Endothelial cell of hepatic sinusoid (primary cell): ENCODE results near the gene CRIM1.
"Not testable (repeated sequence)": the region's sequence is repeated elsewhere in the genome, so short reads cannot be mapped to it uniquely, and the experiment has no call there.

Experiments
- in situ Hi-C: cut with HindIII; loops from 2 replicates; pipeline ENCODE4 v1.10.0; 2017; ENCODE audit warnings: low sequenced_read_pairs

Gene CRIM1

GRCh38 chr2:36355151-36355889 lies at the start of gene CRIM1:
CRIM1 (plus strand) TSS chr2:36355778; CDS start chr2:36356293, 515 bp downstream.
- in situ Hi-C loops = no loop called here

GRCh38 chr2:36307441-36307840 lies 48.1 kb upstream of the CRIM1 start:
- in situ Hi-C loops = no loop called here

DNA sequence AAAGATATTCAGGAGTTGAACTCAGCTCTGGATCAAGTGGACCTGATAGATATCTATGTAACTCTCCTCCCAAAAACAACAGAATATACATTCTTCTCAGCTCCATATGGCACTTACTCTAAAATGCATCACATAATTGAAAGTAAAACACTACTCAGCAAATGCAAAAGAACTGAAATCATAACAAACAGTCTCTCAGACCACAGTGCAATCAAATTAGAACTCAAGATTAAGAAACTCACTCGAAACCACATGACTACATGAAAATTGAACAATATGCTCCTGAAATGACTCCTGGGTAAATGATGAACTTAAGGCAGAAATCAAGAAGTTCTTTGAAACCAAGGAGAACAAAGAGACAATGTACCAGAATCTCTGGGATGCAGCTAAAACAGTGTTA lies 45.1 kb upstream of the CRIM1 start:
- in situ Hi-C loops = not testable (repeated sequence)

DNA sequence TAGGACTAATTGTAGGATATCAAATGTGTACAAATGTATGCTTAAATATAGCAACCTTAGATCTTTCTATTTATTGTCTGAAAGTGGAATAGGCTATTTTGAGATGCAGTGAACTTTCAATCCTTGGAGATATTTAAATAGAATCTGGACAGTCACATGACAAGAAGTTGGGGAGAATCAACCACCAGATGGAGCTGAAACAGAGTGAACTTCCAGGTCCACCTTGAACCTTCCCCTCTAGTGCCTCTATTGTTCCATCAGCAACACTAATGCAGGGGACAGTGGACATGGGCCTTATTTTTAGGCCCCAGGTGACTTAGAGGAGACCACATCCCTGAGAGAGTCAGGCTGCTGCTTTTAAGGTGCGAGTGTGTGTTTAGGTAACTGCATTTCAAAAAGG lies 37.0 kb upstream of the CRIM1 start:
- in situ Hi-C loops = no loop called here

DNA sequence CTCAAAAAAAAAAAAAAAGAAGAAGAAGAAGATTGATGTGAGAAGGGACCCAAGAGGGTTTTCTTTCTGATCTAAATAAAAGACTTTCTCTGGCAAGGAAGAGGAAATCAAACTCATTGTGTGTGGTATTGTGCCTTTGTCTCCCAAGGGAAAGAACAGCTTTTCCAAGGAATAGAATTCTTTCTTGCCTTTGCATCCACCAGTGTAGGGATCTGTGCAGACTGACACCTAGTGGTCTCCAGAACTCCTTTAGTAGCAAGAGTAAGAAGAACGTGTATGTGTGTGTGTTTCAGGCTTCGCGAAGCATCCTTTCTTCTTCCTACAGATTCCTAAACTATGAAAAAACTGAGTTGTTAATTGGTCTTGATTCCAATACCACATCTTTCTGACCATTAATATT lies 33.5 kb upstream of the CRIM1 start:
- in situ Hi-C loops = no loop called here

GRCh38 chr2:36326286-36326685 lies 29.3 kb upstream of the CRIM1 start:
- in situ Hi-C loops = loop anchor here (25.0 kb wide), 1 partner anchor 336 kb away; no protein-coding TSS in a partner anchor

- in situ Hi-C loops = loop anchor here (25.0 kb wide), 1 partner anchor 333 kb away; no protein-coding TSS in a partner anchor
These were observed 26.3 kb upstream of the CRIM1 start for GRCh38 chr2:36329251-36329650.

DNA sequence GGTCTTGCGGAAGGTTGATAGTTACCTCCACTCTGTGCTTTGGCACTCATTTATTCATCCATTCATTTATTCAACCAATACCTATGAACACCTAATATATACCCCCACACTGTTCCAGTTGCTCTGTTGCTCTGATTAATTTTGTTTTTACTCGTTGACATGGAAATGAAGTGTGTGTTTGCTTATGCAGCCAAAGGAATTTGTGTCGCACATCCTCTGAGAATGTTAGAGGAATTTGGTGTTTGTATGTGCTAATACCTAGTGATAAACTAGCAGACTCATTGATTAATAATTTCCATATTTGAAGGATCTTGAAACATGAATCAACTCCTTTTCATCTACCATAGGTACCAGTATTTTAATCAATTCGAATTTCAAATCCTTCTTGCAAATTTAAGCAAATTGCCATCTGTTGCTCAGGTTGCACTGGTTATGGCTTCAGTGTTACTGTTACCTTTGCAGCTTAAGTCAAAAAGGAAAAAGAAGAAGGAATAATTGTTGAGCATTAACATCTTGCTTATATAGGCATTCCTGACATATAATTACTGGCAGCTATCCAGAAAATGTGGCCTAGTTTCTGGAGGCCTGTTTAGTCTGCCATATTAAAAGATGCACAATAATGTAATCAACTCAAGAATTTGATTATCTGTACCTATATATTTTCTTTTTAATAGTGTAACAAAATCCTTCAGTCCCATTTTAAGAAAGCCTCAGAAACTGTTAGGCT lies 25.7 kb upstream of the CRIM1 start:
- in situ Hi-C loops = loop anchor here (10.0 to 25.0 kb wide), 2 partner anchors 45 to 332 kb away; no protein-coding TSS in a partner anchor

GRCh38 chr2:36330473-36331395 lies 24.8 kb upstream of the CRIM1 start:
- in situ Hi-C loops = loop anchor here (10.0 to 25.0 kb wide), 2 partner anchors 46 to 332 kb away; no protein-coding TSS in a partner anchor

DNA sequence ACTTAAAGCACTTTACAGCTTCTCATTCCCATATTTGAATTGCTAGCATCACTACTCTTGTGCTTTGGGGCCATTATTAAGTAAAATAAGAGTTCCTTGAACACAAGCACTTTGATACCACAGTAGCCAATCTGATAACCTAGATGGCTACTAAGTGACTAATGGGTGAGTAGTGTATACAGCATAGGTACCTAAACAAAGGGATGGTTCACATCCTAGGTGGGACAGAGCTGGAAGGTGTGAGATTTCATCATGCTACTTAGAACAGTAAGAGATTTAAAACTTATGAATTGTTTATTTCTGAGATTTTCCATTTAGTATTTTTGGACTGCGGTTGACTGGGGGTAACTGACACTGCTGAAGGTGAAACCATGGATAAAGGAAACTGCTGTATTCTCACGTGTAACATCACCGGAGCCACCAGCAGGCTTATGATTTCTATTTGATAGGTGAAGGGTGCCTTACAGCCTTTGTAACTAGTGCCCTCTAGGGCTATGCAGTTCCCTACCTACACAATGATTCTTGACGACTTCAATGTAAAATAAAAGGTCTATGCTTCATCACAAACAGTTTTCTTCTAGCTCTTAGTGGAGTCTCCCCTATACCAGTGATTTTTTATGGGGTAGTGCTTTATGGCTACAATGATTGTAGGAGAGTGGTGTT lies 22.1 kb upstream of the CRIM1 start:
- in situ Hi-C loops = loop anchor here (10.0 to 25.0 kb wide), 2 partner anchors 49 to 329 kb away; no protein-coding TSS in a partner anchor

- in situ Hi-C loops = loop anchor here (10.0 to 25.0 kb wide), 2 partner anchors 51 to 327 kb away; no protein-coding TSS in a partner anchor
These were observed 20.0 kb upstream of the CRIM1 start for GRCh38 chr2:36335597-36335996.

DNA sequence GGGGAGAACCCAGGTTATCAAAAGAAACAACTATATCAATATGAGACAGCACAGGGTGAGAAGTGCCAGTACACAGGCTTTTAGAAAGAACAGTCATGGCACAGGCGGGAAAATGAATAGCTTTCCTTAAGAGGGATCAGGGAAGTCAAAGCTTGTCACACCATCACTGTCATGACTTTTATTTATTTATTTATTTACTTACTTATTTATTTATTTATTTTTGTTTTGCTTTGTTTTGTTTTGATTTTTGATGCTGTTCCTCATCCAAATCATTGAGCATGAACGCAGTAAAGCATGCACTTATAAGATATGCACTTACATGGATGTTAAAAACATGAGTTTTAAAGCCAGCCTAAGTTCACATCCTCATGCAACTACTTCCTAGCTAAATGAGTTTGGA lies 19.3 kb upstream of the CRIM1 start:
- in situ Hi-C loops = loop anchor here (10.0 to 25.0 kb wide), 2 partner anchors 52 to 326 kb away; no protein-coding TSS in a partner anchor

DNA sequence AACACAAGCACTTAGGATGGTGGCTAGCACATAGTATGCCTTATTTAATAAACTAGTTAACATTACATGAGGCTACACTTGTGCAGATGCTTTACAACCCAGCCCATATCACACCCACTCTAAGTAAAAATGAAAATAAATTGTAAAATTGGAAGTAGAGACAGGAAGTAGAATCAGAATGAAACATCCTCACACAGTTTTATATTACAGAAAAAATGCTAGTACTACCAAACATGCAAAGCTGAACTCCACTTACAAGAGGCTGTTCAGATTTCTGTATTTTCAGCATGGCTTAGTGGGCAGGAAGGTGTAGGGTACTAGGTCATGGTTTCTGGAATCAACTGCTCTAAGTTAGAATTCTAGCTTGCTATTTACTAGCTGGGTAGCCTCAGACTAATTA lies 18.2 kb upstream of the CRIM1 start:
- in situ Hi-C loops = loop anchor here (10.0 to 25.0 kb wide), 2 partner anchors 53 to 325 kb away; no protein-coding TSS in a partner anchor

DNA sequence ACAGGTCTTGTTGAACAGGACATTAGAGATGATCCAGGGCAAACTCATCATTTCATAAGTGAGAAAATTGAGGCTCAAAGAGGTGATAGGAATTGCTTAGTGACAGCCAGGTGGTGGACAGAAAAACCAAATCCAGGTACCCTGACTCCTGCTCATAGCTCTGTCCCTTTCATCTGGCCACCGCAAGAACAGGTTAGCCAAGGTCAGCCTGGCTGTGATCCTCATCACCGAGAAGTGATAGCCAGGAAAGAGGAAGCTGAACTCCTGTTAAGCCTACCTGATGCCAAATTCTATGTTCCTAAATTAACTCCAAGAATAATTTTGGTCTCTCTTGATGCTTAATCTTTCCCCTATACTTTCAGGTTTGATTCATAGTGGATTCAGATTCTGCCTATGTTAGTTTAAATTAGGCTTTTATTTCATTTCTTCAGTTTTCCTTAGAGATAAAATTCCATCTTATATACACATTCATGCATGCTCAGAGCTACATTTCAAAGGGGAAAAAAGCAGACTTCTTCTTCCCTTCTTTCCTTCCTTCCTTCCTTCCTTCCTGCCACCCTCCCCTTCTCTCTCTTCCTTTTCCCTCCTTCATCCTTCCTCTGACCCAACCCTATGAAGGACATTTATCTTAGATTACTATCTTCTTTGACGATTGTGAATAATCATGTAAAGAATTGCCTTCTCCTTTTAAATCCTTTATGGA lies 17.3 kb upstream of the CRIM1 start:
- in situ Hi-C loops = loop anchor here (10.0 to 25.0 kb wide), 2 partner anchors 53 to 324 kb away; no protein-coding TSS in a partner anchor

DNA sequence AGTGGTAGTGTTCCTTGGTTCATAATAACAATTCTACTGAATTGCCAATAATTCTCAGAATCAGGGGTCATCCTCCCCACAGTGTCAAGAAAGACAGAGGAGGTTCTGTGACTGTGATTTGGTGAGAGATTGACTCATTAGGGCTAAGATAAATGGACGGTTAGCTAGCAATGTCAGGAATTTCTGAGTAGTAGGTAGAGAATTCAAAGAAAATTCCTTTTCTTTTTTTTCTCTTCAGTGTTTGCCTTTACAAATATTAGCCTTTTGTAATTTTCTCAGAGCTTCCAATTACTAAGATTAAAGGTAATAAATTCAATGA lies 16.8 kb upstream of the CRIM1 start:
- in situ Hi-C loops = loop anchor here (10.0 to 25.0 kb wide), 2 partner anchors 54 to 324 kb away; no protein-coding TSS in a partner anchor

- in situ Hi-C loops = loop anchor here (10.0 to 25.0 kb wide), 2 partner anchors 55 to 323 kb away; no protein-coding TSS in a partner anchor
These were observed 15.9 kb upstream of the CRIM1 start for GRCh38 chr2:36339607-36340218.

DNA sequence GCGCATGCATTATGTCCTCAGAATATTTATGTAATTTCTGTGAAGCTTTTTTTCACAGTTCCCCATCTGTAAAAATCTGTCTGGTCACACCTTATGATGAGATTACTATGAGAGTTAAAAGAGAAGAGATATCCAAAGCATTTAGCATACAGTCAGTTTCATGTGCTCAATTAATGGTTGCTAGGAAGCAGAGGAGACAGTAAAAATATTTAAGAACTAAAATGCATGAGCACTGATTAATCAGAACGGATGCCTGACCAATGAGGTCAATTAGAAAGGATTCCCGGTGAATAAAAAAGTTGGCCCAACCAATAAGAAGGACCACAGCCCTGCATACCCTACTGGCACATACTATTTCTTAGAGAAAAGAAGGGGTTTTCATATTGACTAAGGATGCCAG lies 12.0 kb upstream of the CRIM1 start:
- in situ Hi-C loops = loop anchor here (25.0 kb wide), 1 partner anchor 319 kb away; no protein-coding TSS in a partner anchor

- in situ Hi-C loops = loop anchor here (25.0 kb wide), 1 partner anchor 314 kb away; no protein-coding TSS in a partner anchor
These were observed 6.9 kb upstream of the CRIM1 start for GRCh38 chr2:36348721-36349120.

GRCh38 chr2:36351291-36351690 lies 4.3 kb upstream of the CRIM1 start:
- in situ Hi-C loops = no loop called here
